H1 (cell line): ENCODE results near the gene CAMKMT. TPM values are rescaled to one million over a fixed set of nuclear protein-coding genes. Genes with fewer than 3 reads are reported as not detected.

ENCODE experiments used
- CTCF ChIA-PET: fragments of 300-600 bp; sonication (Branson Sonifier 250); formaldehyde crosslinking; loops from one replicate; lab custom pipeline; 2021; ENCODE audit not compliant: partially characterized antibody; lab: Charles Lee
- POLR2A ChIA-PET: fragments of 300-600 bp; sonication (Branson Sonifier 250); formaldehyde crosslinking; loops from one replicate; lab custom pipeline; 2021; ENCODE audit warnings: inconsistent platforms; ENCODE audit not compliant: partially characterized antibody; lab: Charles Lee
- DNase-seq, 2 experiments: peaks; one replicate each; pipeline versions ENCODE4 v3.0.0 to v3.0.0-alpha.2; 2010 to 2022; ENCODE audit warnings: low spot score in 2 of 2, low read depth in 1 of 2, mixed read lengths in 1 of 2
- FAIRE-seq: peaks from 2 replicates; lab custom pipeline; 2011; peaks lifted over from hg19 to GRCh38; lab: Jason Lieb, UNC
- H2AFZ ChIP-seq: 2 replicates; pipeline ENCODE4 v1.8.1; 2012; ENCODE audit warnings: low read length, inconsistent platforms
- H2AK5ac ChIP-seq: 2 replicates; pipeline ENCODE4 v1.6.1; 2013; ENCODE audit warnings: low read depth, low read length
- H2BK120ac ChIP-seq: replicated peaks from 2 replicates; pipeline ENCODE3; 2013; ENCODE audit warnings: low read depth, low read length, inconsistent platforms
- H2BK12ac ChIP-seq: 2 replicates; pipeline ENCODE4 v1.6.1; 2013; ENCODE audit warnings: low read depth, low read length
- H2BK15ac ChIP-seq: 2 replicates; pipeline ENCODE4 v1.6.1; 2013; ENCODE audit warnings: low read length
- H2BK20ac ChIP-seq: 2 replicates; pipeline ENCODE4 v1.6.1; 2013; ENCODE audit warnings: low read length
- H2BK5ac ChIP-seq: 2 replicates; pipeline ENCODE4 v1.6.1; 2013; ENCODE audit warnings: low read depth, low read length
- H3K14ac ChIP-seq: 2 replicates; pipeline ENCODE4 v1.6.1; 2013; ENCODE audit warnings: inconsistent platforms; ENCODE audit not compliant: insufficient read length
- H3K18ac ChIP-seq: 2 replicates; pipeline ENCODE4 v1.6.1; 2013; ENCODE audit warnings: low read length; ENCODE audit errors: extremely low read depth
- H3K23ac ChIP-seq: 2 replicates; pipeline ENCODE4 v1.6.1; 2013; ENCODE audit warnings: inconsistent platforms; ENCODE audit not compliant: insufficient read length
- H3K23me2 ChIP-seq: 2 replicates; pipeline ENCODE4 v1.6.1; 2013; ENCODE audit warnings: low read depth, low read length
- H3K27ac ChIP-seq: 2 replicates; pipeline ENCODE4 v1.6.1; 2011; ENCODE audit warnings: low read depth, low read length, inconsistent platforms
- H3K27me3 ChIP-seq, 4 experiments: replicated peaks in 1 of 4; 1 replicate in 1 of 4; 2 replicates in 3 of 4; pipeline versions ENCODE4 v1.6.1 to v1.8.1; 2011 to 2013; ENCODE audit warnings: low read length in 3 of 4, mild to moderate bottlenecking in 3 of 4, inconsistent platforms in 2 of 4, mixed read lengths in 2 of 4, moderate library complexity in 1 of 4; ENCODE audit not compliant: control insufficient read depth in 3 of 4, insufficient read depth in 3 of 4; ENCODE audit errors: extremely low read depth in 1 of 4
- H3K36me3 ChIP-seq, 4 experiments: 2 replicates each; pipeline versions ENCODE4 v1.6.1 to v1.8.1; 2011 to 2013; ENCODE audit warnings: mild to moderate bottlenecking in 4 of 4, low read length in 3 of 4, moderate library complexity in 2 of 4, control low read depth in 1 of 4, inconsistent platforms in 1 of 4; ENCODE audit not compliant: insufficient read depth in 4 of 4, control insufficient read depth in 2 of 4
- H3K4ac ChIP-seq: replicated peaks from 2 replicates; pipeline ENCODE3; 2013; ENCODE audit warnings: low read length, low read depth, mixed read lengths, inconsistent platforms; ENCODE audit not compliant: insufficient read length
- H3K4me1 ChIP-seq, 4 experiments: replicated peaks in 1 of 4; 1 replicate in 1 of 4; 2 replicates in 3 of 4; pipeline versions ENCODE4 v1.6.1 to v1.8.1; 2011 to 2013; ENCODE audit warnings: low read length in 3 of 4, inconsistent platforms in 2 of 4, mixed read lengths in 1 of 4; ENCODE audit not compliant: insufficient read depth in 4 of 4, control insufficient read depth in 3 of 4
- H3K4me2 ChIP-seq, 2 experiments: 2 replicates each; pipeline versions ENCODE4 v1.6.1 to v1.8.1; 2011 to 2013; ENCODE audit warnings: low read depth in 2 of 2, low read length in 2 of 2, control low read depth in 1 of 2, inconsistent platforms in 1 of 2, mild to moderate bottlenecking in 1 of 2; ENCODE audit not compliant: insufficient read depth in 1 of 2
- H3K4me3 ChIP-seq, 4 experiments: fragments of 200-600, 300-600 bp in 1 of 4; sonication (generic), shearing (Covaris generic), sonication (Bioruptor Twin) in 1 of 4; 2 replicates each; pipeline versions ENCODE4 v1.5.1 to v1.8.1; 2011 to 2016; ENCODE audit warnings: low read length in 4 of 4, low read depth in 3 of 4, control low read depth in 2 of 4, inconsistent platforms in 2 of 4, mild to moderate bottlenecking in 2 of 4, mixed read lengths in 1 of 4, moderate library complexity in 1 of 4; ENCODE audit not compliant: insufficient read depth in 2 of 4; ENCODE audit errors: extremely low read depth in 1 of 4
- H3K56ac ChIP-seq: replicated peaks from 2 replicates; pipeline ENCODE3; 2013; ENCODE audit warnings: low read depth, mild to moderate bottlenecking, mixed read lengths, low read length, inconsistent platforms; ENCODE audit not compliant: insufficient read length
- H3K79me1 ChIP-seq: 2 replicates; pipeline ENCODE4 v1.6.1; 2013; ENCODE audit warnings: low read depth, low read length, control low read depth
- H3K79me2 ChIP-seq, 2 experiments: 2 replicates each; pipeline versions ENCODE4 v1.6.1 to v1.8.1; 2012 to 2013; ENCODE audit warnings: low read length in 2 of 2, mild to moderate bottlenecking in 2 of 2, inconsistent platforms in 1 of 2; ENCODE audit not compliant: insufficient read depth in 2 of 2, control insufficient read depth in 1 of 2
- H3K9ac ChIP-seq, 4 experiments: replicated peaks in 1 of 4; 1 replicate in 1 of 4; 2 replicates in 3 of 4; pipeline versions ENCODE4 v1.6.1 to v1.8.1; 2011 to 2013; ENCODE audit warnings: low read depth in 3 of 4, low read length in 3 of 4, control low read depth in 2 of 4, mild to moderate bottlenecking in 2 of 4, moderate library complexity in 2 of 4, inconsistent platforms in 1 of 4; ENCODE audit errors: extremely low read depth in 1 of 4
- H3K9me3 ChIP-seq, 2 experiments: 2 replicates each; pipeline versions ENCODE4 v1.6.1 to v1.8.1; 2012 to 2013; ENCODE audit warnings: mild to moderate bottlenecking in 2 of 2, moderate library complexity in 2 of 2, control low read depth in 1 of 2, inconsistent platforms in 1 of 2, low read depth in 1 of 2, low read length in 1 of 2, mixed read lengths in 1 of 2; ENCODE audit not compliant: insufficient read depth in 2 of 2
- H4K20me1 ChIP-seq, 2 experiments: replicated peaks in 1 of 2; 2 replicates each; pipeline versions ENCODE3 to v1.8.1; 2011 to 2013; ENCODE audit warnings: inconsistent platforms in 2 of 2, low read length in 2 of 2, mild to moderate bottlenecking in 1 of 2; ENCODE audit not compliant: insufficient read depth in 2 of 2, control insufficient read depth in 1 of 2
- H4K5ac ChIP-seq: 2 replicates; pipeline ENCODE4 v1.6.1; 2013; ENCODE audit warnings: low read length, low read depth, mixed read lengths, inconsistent platforms; ENCODE audit not compliant: insufficient read length
- H4K8ac ChIP-seq: 2 replicates; pipeline ENCODE4 v1.8.0; 2013; ENCODE audit warnings: mild to moderate bottlenecking, moderate library complexity, low read length, inconsistent platforms; ENCODE audit not compliant: insufficient read depth; ENCODE audit errors: extremely low read depth
- H4K91ac ChIP-seq: replicated peaks from 2 replicates; pipeline ENCODE3; 2013; ENCODE audit warnings: low read length, mixed read lengths, inconsistent platforms; ENCODE audit not compliant: insufficient read length
- CEBPB ChIP-seq: IDR thresholded peaks from 2 replicates; pipeline ENCODE4 v1.6.1; 2012; ENCODE audit warnings: low read depth, low read length
- CHD2 ChIP-seq: IDR thresholded peaks from 2 replicates; pipeline ENCODE4 v1.6.1; 2012; ENCODE audit warnings: low read length, improper control_type of control experiment
- EGR1 ChIP-seq: IDR thresholded peaks from 2 replicates; pipeline ENCODE4 v1.6.1; 2011; ENCODE audit warnings: low read depth, low read length, borderline replicate concordance
- EZH2 ChIP-seq: fragments of 200-600 bp; sonication (generic); IDR thresholded peaks from 2 replicates; pipeline ENCODE4 v1.7.1; 2012; ENCODE audit warnings: low read depth, mild to moderate bottlenecking, moderate library complexity, low read length, inconsistent platforms; ENCODE audit not compliant: severe bottlenecking
- FOSL1 ChIP-seq: IDR thresholded peaks from 2 replicates; pipeline ENCODE4 v1.6.1; 2011; ENCODE audit warnings: mild to moderate bottlenecking, low read depth, low read length, moderate library complexity; ENCODE audit not compliant: insufficient read depth
- HDAC2 ChIP-seq, 2 experiments: fragments of 300-600 bp in 1 of 2; sonication (generic) in 1 of 2; IDR thresholded peaks; 2 replicates each; pipeline ENCODE4 v1.6.1; 2011 to 2012; ENCODE audit warnings: low read depth in 2 of 2, low read length in 2 of 2, mild to moderate bottlenecking in 2 of 2, moderate library complexity in 2 of 2, borderline replicate concordance in 1 of 2, inconsistent platforms in 1 of 2
- HDAC6 ChIP-seq: IDR thresholded peaks from one replicate; pipeline ENCODE4 v1.7.1; 2012; ENCODE audit warnings: low read depth, mild to moderate bottlenecking, inconsistent platforms, low read length, moderate library complexity
- MAFK ChIP-seq: IDR thresholded peaks from 2 replicates; pipeline ENCODE4 v1.6.1; 2012; ENCODE audit warnings: low read depth, mild to moderate bottlenecking, improper control_type of control experiment, low read length
- MAX ChIP-seq: IDR thresholded peaks from 2 replicates; pipeline ENCODE4 v1.6.1; 2012; ENCODE audit warnings: inconsistent platforms
- NANOG ChIP-seq: IDR thresholded peaks from 2 replicates; pipeline ENCODE4 v1.6.1; 2011; ENCODE audit warnings: low read length, low read depth, mild to moderate bottlenecking, inconsistent platforms; ENCODE audit not compliant: insufficient read depth, poor library complexity, severe bottlenecking
- SAP30 ChIP-seq: fragments of 300-600 bp; sonication (generic); IDR thresholded peaks from 2 replicates; pipeline ENCODE4 v1.7.1; 2012; ENCODE audit warnings: low read length, moderate library complexity, mild to moderate bottlenecking, inconsistent platforms; ENCODE audit not compliant: insufficient read depth, insufficient replicate concordance
- WGBS, 2 experiments: shearing (Covaris generic) in 1 of 2; methylation state at CpG; one replicate each; pipeline versions ENCODE4 v1.1.6 to v1.1.7; 2013 to 2015; ENCODE audit warnings: low lambda C conversion rate in 2 of 2, mixed read lengths in 2 of 2, inconsistent platforms in 1 of 2, low coverage in 1 of 2, missing lambda C conversion rate in 1 of 2; ENCODE audit not compliant: insufficient replicate concordance in 2 of 2, insufficient coverage in 1 of 2, insufficient read length in 1 of 2; ENCODE audit errors: extremely low coverage in 1 of 2, missing lambda C conversion rate in 1 of 2; 5-methylcytosine and 5-hydroxymethylcytosine counted together
- polyA plus RNA-seq, 7 experiments: library from polyadenylated mRNA; depleted of rRNA in 3 of 7; stranded (reverse) in 5 of 7; unstranded in 2 of 7; fragments of >200 nt in 5 of 7; fragments of 200-250 nt in 2 of 7; gene quantifications; 1 replicate in 5 of 7; 2 replicates in 1 of 7; 4 replicates in 1 of 7; pipeline versions ENCODE4 v1.2.1 to v1.2.3, GENCODE V29; 2011 to 2013; ENCODE audit warnings: missing spikeins in 2 of 7, mixed read lengths in 2 of 7
- total RNA-seq: library from RNA; stranded (reverse); fragmentation: NEBNext Ultra II Directional; extraction: Animal tissue kit (Norgen Biotek cat#: 25700); gene quantifications from 2 replicates; pipeline ENCODE4 v1.2.1, GENCODE V29; 2021

CAMKMT gene
- total and polyA plus RNA-seq, 2 of the 8 experiments (the other 6 are each of a cell fraction or from before 2014, with no cell fraction given) = 14.7 to 22.4 TPM

- H2BK20ac ChIP-seq = no peak overlapping the region
- no peak overlapping the region for H3K56ac ChIP-seq
- no peaks in the 10 kb centered on the region for H3K79me1 ChIP-seq
- WGBS, 2 experiments = 82% methylated on average over 9 of the region's 9 CpGs; no CpG with 5 or more reads in 1 of the 2 experiments
- H2BK120ac ChIP-seq = no peak overlapping the region
- H4K91ac ChIP-seq = no peak overlapping the region
- no peak overlapping the region for H4K8ac ChIP-seq
- no peaks in the 10 kb centered on the region for H3K36me3 ChIP-seq
- peaks cover 5 to 19% (median 14%) of the 10 kb centered on the region in 4 experiments; a peak in 6 of 7 replicates for H3K4me1 ChIP-seq
- H4K5ac ChIP-seq = no peak overlapping the region
- H3K4ac ChIP-seq = no peak overlapping the region
- H2BK15ac ChIP-seq = 0 out of 2 replicates have a peak overlapping the region, but pooled peaks have one; percentile 37
- H3K23me2 ChIP-seq = peaks cover 4% of the 10 kb centered on the region
- TF ChIP-seq CEBPB = no peak
- no peak for TF ChIP-seq NANOG
- no peak for TF ChIP-seq FOSL1
- no peak for TF ChIP-seq HDAC6
- no peak for TF ChIP-seq CHD2
- TF ChIP-seq EGR1 = no peak
- no peak for TF ChIP-seq MAX
- TF ChIP-seq HDAC2 (IDR thresholded peaks at IDR 0.05; ENCODE audit: borderline replicate concordance in 1 of 2, low read depth in 2 of 2, low read length in 2 of 2) = no peak
- no peak for TF ChIP-seq SAP30
- no peak for TF ChIP-seq EZH2
- no peak for TF ChIP-seq MAFK
- H3K4me3 ChIP-seq = peak overlapping the region in 1 of 4 experiments; percentile 55; a peak in 1 of 8 replicates
- no peaks in the 10 kb centered on the region for H3K79me2 ChIP-seq
- ChIA-PET CTCF (interaction anchor here (0.5 to 5.1 kb wide), 36 partner anchors 8 to 653 kb away, joined by 3 to 25 read pairs (median 5); no protein-coding TSS in a partner anchor), POLR2A (interaction anchor here (1.0 to 2.0 kb wide), 8 partner anchors 8 to 169 kb away, joined by 3 to 7 read pairs (median 3); no protein-coding TSS in a partner anchor)
- FAIRE-seq (peak; percentile 39), DNase-seq (no peak)
- no peaks in the 10 kb centered on the region for H4K20me1 ChIP-seq
- no peak overlapping the region; the same call in 1 of the 2 replicates for H2BK12ac ChIP-seq
- no peak overlapping the region for H3K27ac ChIP-seq
- H3K27me3 ChIP-seq = peaks cover 0 to 17% (median 14%) of the 10 kb centered on the region in 4 experiments; a peak in 3 of 7 replicates
- H2AFZ ChIP-seq = no peak overlapping the region
- peak overlapping the region; percentile 25; the same call in 1 of the 2 replicates for H3K18ac ChIP-seq
- no peak overlapping the region for H2AK5ac ChIP-seq
- no peak overlapping the region for H2BK5ac ChIP-seq
- no peak overlapping the region for H3K14ac ChIP-seq
- H3K23ac ChIP-seq = no peak overlapping the region
- peak overlapping the region in 1 of 2 experiments; percentile 83; a peak in 1 of 4 replicates for H3K4me2 ChIP-seq
- H3K9ac ChIP-seq = no peak overlapping the region
- no peaks in the 10 kb centered on the region for H3K9me3 ChIP-seq
These were observed 407.7 kb downstream of the CAMKMT start for GRCh38 chr2:44769349-44770011.
